Stimulated activated CD4-positive, alpha-beta T cell treated with anti-CD3 and anti-CD28 coated beads, Interleukin-4, amount 100 ng/mL, for 48 hours (primary cell): Measurements from ENCODE around the gene ZFP92.

ENCODE experiments used
- DNase-seq, 2 donors: peaks; one replicate each; pipeline ENCODE4 v3.0.0-alpha.2; 2020; ENCODE audit warnings: low read depth in 2 of 2

The ZFP92 gene

DNA sequence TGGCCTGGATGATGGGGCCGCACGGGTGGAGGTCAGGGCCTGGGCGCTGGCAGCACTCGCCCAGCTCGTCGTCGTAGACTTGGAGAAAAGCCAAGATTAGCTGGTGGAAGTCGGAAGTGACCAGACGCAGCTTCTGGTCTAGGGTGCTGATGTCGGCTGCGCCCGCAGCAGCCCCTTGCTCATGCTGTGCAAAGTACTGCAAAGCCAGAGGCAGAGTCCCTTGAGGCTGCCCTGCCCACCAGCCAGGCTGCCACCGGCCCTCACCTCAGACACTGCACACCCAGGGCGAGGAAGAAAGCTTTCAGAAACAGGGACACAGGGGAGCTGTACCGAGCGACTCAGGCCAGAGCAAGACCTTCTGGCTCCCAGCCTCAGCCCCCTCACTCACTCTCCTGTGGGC lies 44.3 kb downstream of the ZFP92 start:
- DNase-seq, result no peak

DNA sequence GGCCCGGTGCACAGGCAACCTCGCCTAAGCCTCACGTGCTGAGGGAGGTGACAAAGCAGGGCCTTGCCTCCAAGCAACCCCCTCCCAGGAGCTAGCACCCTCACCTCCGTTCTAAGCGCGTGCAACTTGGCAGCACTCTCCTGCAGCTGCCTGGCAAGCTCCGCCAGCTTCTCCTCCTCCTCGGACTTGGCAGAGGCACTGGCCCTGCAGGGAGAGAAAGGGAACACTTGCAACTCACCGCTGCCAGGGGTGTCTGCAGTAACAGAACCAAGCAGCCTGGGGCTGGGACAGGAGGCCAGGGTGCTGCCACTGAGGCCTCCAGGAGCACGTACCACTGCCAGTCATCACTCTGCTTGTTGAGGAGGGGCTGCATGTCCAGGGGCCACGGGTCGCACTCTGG lies 44.9 kb downstream of the ZFP92 start:
- no peak for DNase-seq

DNA sequence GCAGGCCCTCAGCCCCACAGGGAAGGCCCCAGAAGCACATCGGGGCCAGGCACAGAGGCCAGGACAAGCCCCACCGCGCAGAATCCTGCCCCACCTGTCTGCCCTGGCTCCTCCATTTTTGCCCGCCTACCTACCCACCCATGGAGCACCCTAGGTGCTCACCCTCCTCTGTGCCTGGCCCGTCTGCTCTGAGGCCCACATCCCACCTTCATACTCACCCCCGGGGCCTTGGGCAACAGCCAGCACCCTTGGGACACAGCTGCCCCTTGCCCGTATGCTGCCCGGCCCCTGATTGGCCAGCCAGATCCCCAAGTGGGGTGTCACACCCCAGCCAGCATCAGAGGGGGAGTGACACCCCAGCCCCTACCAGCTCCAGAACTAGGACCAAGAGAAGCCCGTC lies 45.4 kb downstream of the ZFP92 start:
- DNase-seq, result no peak

DNA sequence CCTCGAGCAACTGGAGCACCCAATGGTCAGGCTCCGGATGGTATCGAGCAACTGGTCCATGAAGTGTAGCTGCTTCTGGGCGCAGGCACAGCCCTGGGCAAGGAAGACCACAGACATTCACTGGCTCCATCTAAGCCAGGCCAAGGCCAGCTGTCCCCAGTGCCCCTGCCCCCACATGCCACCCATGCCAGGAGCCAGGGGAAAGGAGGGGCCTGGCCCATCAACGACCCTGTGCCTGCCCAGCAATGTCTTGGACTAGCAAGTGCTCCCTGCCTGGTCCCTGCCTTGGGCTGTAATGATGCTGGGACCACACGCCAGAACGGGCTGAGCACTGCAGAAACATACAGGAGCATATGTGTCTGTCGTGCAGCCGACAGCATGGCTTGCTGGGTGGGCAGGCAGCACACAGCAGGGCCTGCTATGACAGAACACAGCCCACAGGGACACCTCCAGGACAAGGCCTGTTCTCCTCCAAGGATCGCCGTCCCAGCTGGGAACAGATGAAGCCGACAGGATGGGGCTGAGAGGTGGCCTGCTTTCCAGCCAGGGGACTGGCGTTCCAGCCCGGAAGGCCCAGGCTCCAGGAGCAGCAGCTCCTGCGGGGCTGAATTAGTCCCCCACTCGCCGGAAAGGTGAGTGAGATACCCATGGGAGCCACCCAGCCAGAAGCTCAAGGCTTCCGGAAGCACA lies 46.0 kb downstream of the ZFP92 start:
- DNase-seq, result no peak

DNA sequence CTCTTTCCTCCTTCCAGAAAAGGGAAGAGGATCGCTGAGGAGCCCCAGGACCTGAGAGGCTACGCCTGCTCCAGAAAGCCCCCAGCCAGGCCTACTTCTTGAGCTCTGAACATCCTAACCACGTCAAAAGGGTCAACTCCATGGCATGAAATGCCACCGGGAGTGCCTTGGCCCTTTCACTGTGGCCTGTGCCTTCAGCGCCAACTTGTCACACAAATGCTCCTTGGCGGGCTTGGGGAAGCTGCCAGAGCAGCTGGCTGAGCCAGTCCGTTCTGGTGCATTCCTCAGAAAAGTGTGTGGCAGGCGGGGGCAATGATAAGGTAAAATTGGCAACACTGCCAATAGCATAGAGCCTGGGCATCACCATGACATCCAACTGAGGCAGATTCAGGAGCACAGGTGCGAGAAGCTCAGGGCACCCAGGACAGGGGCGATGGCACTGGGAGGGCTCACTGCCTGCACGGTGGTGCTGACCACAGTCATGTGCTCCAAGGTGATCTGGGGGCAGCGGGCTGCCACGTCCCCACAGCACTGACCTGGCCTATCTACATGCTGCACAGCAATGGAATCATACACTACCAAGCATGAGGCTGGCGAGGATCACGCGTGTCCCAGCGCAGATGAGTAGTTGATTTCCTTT lies 46.7 kb downstream of the ZFP92 start:
- no peak for DNase-seq

DNA sequence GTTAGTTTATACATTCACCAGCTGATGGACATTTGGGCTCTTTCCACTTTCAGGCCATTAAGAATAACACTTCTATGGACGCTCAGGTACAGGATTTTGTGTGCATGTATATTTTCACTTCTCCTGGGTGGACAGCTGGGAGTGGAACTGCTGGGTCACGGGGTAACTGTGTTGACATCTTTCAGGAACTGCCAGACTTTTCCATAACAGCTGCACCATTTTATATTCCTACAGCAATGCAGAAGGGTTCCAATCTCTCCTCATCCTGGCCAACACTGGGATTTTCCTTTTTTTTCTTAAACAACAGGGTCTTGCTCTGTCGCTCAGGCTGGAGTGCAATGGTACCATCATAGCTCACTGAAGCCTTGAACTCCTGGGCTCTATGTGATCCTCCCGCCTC lies 47.2 kb downstream of the ZFP92 start:
- DNase-seq, result no peak

DNA sequence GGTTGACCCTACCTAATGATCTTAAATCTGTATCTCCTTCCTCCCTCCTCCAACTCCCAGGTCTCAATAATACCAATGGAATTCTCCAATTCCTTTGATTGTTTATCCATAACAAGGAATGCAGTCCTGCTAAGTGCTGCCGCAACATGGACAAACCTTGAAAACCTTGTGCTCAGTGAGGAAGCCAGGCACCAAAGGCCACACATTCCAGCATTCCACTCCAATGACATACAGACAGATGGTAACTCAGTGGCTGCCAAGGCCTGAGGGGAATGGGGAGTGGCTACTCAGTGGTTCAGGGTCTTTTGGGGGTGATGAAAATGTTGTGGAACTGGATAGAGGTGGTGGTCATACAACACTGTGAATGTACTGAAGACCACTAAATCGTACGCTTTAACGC lies 48.7 kb downstream of the ZFP92 start:
- no peak for DNase-seq

DNA sequence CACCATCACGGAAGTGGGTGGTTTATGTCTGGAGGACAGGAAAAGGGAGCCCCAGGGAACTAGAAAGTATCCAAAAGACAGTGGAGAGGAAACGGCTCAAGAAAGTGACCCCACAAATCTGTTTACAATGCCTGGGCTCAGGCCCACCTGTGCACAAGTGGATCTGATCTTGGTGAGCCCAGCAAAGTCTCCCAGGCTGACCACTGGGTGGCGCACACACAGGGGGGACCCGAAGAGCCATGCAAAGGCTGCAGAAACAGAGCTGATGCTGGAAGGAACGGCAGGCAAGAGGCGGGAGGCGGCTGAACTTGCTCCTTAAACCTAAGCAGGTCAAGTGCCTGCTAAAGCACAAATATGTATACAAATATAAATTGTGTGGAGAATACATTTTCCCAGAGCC lies 49.6 kb downstream of the ZFP92 start:
- peak; percentile 19 to 23 for DNase-seq
